IPS-15b (cell line): ENCODE data around the gene BMP5.

Experiments used
- H3K27me3 ChIP-seq: one replicate; pipeline ENCODE4 v1.6.1; 2013; ENCODE audit warnings: low read length; ENCODE audit not compliant: control insufficient read depth, insufficient read depth
- H3K36me3 ChIP-seq: one replicate; pipeline ENCODE4 v1.6.1; 2013; ENCODE audit warnings: low read length; ENCODE audit not compliant: control insufficient read depth, insufficient read depth
- H3K4me1 ChIP-seq: one replicate; pipeline ENCODE4 v1.6.1; 2013; ENCODE audit warnings: mild to moderate bottlenecking, low read length; ENCODE audit not compliant: control insufficient read depth, insufficient read depth
- H3K4me3 ChIP-seq: one replicate; pipeline ENCODE4 v1.5.1; 2013; ENCODE audit warnings: low read depth, low read length
- H3K9ac ChIP-seq: one replicate; pipeline ENCODE4 v1.6.1; 2013; ENCODE audit warnings: low read depth, mild to moderate bottlenecking, low read length
- H3K9me3 ChIP-seq: one replicate; pipeline ENCODE4 v1.6.1; 2013; ENCODE audit warnings: mild to moderate bottlenecking, low read length; ENCODE audit not compliant: control insufficient read depth, insufficient read depth

Gene BMP5

GRCh38 chr6:55827818-55828522 lies 47.4 kb downstream of the BMP5 start:
- Histone ChIP-seq H3K9me3 (no peaks in the 10 kb centered on the region), H3K9ac (no peak overlapping the region), H3K27me3 (no peaks in the 10 kb centered on the region), H3K36me3 (no peaks in the 10 kb centered on the region), H3K4me3 (no peak overlapping the region), H3K4me1 (no peaks in the 10 kb centered on the region)

- Histone ChIP-seq H3K27me3 (no peaks in the 10 kb centered on the region), H3K9ac (no peak overlapping the region), H3K36me3 (no peaks in the 10 kb centered on the region), H3K4me3 (no peak overlapping the region), H3K4me1 (no peaks in the 10 kb centered on the region), H3K9me3 (no peaks in the 10 kb centered on the region)
Measured at GRCh38 chr6:55826941-55827340, 48.4 kb downstream of the BMP5 start.

- H3K4me3 ChIP-seq: no peak overlapping the region
- no peak overlapping the region for H3K9ac ChIP-seq
- no peaks in the 10 kb centered on the region for H3K9me3 ChIP-seq
- H3K27me3 ChIP-seq: no peaks in the 10 kb centered on the region
- H3K36me3 ChIP-seq: no peaks in the 10 kb centered on the region
- H3K4me1 ChIP-seq: no peaks in the 10 kb centered on the region
Measured at GRCh38 chr6:55825402-55826051, 49.9 kb downstream of the BMP5 start.

- no peaks in the 10 kb centered on the region for H3K27me3 ChIP-seq
Measured at GRCh38 chr6:55822815-55823214, 52.6 kb downstream of the BMP5 start.

GRCh38 chr6:55822005-55822404 lies 53.4 kb downstream of the BMP5 start:
- no peak overlapping the region for H3K9ac ChIP-seq
- no peak overlapping the region for H3K4me3 ChIP-seq
- no peaks in the 10 kb centered on the region for H3K9me3 ChIP-seq
- no peaks in the 10 kb centered on the region for H3K36me3 ChIP-seq
- H3K4me1 ChIP-seq: no peaks in the 10 kb centered on the region
- H3K27me3 ChIP-seq: no peaks in the 10 kb centered on the region

More at GRCh38 chr6:55822815-55823214, 52.6 kb downstream of the BMP5 start:
- no peak overlapping the region for H3K4me3 ChIP-seq
- no peak overlapping the region for H3K9ac ChIP-seq
- no peaks in the 10 kb centered on the region for H3K9me3 ChIP-seq
- H3K36me3 ChIP-seq: no peaks in the 10 kb centered on the region
- no peaks in the 10 kb centered on the region for H3K4me1 ChIP-seq

- H3K4me1 ChIP-seq: no peaks in the 10 kb centered on the region
- no peak overlapping the region for H3K9ac ChIP-seq
- no peaks in the 10 kb centered on the region for H3K9me3 ChIP-seq
- no peaks in the 10 kb centered on the region for H3K27me3 ChIP-seq
- no peaks in the 10 kb centered on the region for H3K36me3 ChIP-seq
- H3K4me3 ChIP-seq: no peak overlapping the region
Measured at GRCh38 chr6:55820696-55821095, 54.7 kb downstream of the BMP5 start.

- Histone ChIP-seq H3K9ac (no peak overlapping the region), H3K36me3 (no peaks in the 10 kb centered on the region), H3K4me1 (no peaks in the 10 kb centered on the region), H3K27me3 (no peaks in the 10 kb centered on the region), H3K4me3 (no peak overlapping the region), H3K9me3 (no peaks in the 10 kb centered on the region)
Measured at GRCh38 chr6:55819811-55820210, 55.6 kb downstream of the BMP5 start.

- H3K27me3 ChIP-seq: no peaks in the 10 kb centered on the region
- H3K4me3 ChIP-seq: no peak overlapping the region
- no peaks in the 10 kb centered on the region for H3K9me3 ChIP-seq
- no peaks in the 10 kb centered on the region for H3K36me3 ChIP-seq
- no peaks in the 10 kb centered on the region for H3K4me1 ChIP-seq
- H3K9ac ChIP-seq: no peak overlapping the region
Measured at GRCh38 chr6:55818482-55818881, 56.9 kb downstream of the BMP5 start.

GRCh38 chr6:55812509-55812908 lies 62.9 kb downstream of the BMP5 start:
- Histone ChIP-seq H3K36me3 (no peaks in the 10 kb centered on the region), H3K4me3 (no peak overlapping the region), H3K9me3 (no peaks in the 10 kb centered on the region), H3K4me1 (no peaks in the 10 kb centered on the region), H3K9ac (no peak overlapping the region), H3K27me3 (no peaks in the 10 kb centered on the region)

- no peaks in the 10 kb centered on the region for H3K27me3 ChIP-seq
- H3K9me3 ChIP-seq: no peaks in the 10 kb centered on the region
- no peaks in the 10 kb centered on the region for H3K36me3 ChIP-seq
- no peak overlapping the region for H3K4me3 ChIP-seq
- H3K4me1 ChIP-seq: no peaks in the 10 kb centered on the region
- no peak overlapping the region for H3K9ac ChIP-seq
Measured at GRCh38 chr6:55811074-55811473, 64.3 kb downstream of the BMP5 start.

- Histone ChIP-seq H3K9ac (no peak overlapping the region), H3K4me1 (no peaks in the 10 kb centered on the region), H3K4me3 (no peak overlapping the region), H3K36me3 (no peaks in the 10 kb centered on the region), H3K9me3 (no peaks in the 10 kb centered on the region), H3K27me3 (no peaks in the 10 kb centered on the region)
Measured at GRCh38 chr6:55802259-55802658, 73.1 kb downstream of the BMP5 start.

GRCh38 chr6:55798571-55798970 lies 76.8 kb downstream of the BMP5 start:
- H3K36me3 ChIP-seq: no peaks in the 10 kb centered on the region
- no peaks in the 10 kb centered on the region for H3K4me1 ChIP-seq
- no peak overlapping the region for H3K9ac ChIP-seq
- no peaks in the 10 kb centered on the region for H3K27me3 ChIP-seq
- no peaks in the 10 kb centered on the region for H3K9me3 ChIP-seq
- H3K4me3 ChIP-seq: no peak overlapping the region
